GM23248 (cell line): ENCODE data around the gene OR10G8. TPM values are rescaled to one million over a fixed set of nuclear protein-coding genes. Genes with fewer than 3 reads are reported as not detected.

ENCODE experiments used
- DNase-seq: peaks from one replicate; pipeline ENCODE4 v3.0.0-alpha.2; 2015
- H2AFZ ChIP-seq: fragments of 200-600 bp; sonication (generic); 2 replicates; pipeline ENCODE4 v1.6.1; 2016; ENCODE audit warnings: antibody characterized with exemption
- H3F3A ChIP-seq: fragments of 200-600 bp; sonication (generic); 2 replicates; pipeline ENCODE4 v1.6.1; 2016; ENCODE audit warnings: mild to moderate bottlenecking, antibody characterized with exemption, mixed run types; ENCODE audit not compliant: insufficient read depth
- H3K27ac ChIP-seq: fragments of 200-600 bp; sonication (generic); 2 replicates; pipeline ENCODE4 v1.5.1; 2016; ENCODE audit warnings: mild to moderate bottlenecking
- H3K27me3 ChIP-seq: fragments of 200-600 bp; sonication (generic); replicated peaks from 2 replicates; pipeline ENCODE4 v1.6.1; 2016; ENCODE audit warnings: mild to moderate bottlenecking; ENCODE audit not compliant: insufficient read depth
- H3K36me3 ChIP-seq: fragments of 200-600 bp; sonication (generic); 2 replicates; pipeline ENCODE4 v1.6.1; 2016; ENCODE audit warnings: low read depth, mild to moderate bottlenecking
- H3K4me1 ChIP-seq: fragments of 200-600 bp; sonication (generic); 2 replicates; pipeline ENCODE4 v1.6.1; 2016; ENCODE audit warnings: mild to moderate bottlenecking; ENCODE audit not compliant: insufficient read depth
- H3K4me2 ChIP-seq: fragments of 200-600 bp; sonication (generic); one replicate; pipeline ENCODE4 v1.6.1; 2016; ENCODE audit warnings: mild to moderate bottlenecking; ENCODE audit not compliant: unreplicated experiment
- H3K4me3 ChIP-seq: fragments of 200-600 bp; sonication (generic); 2 replicates; pipeline ENCODE4 v1.5.1; 2016; ENCODE audit warnings: mild to moderate bottlenecking
- H3K79me2 ChIP-seq: fragments of 200-600 bp; sonication (generic); 2 replicates; pipeline ENCODE4 v1.6.1; 2016; ENCODE audit warnings: mild to moderate bottlenecking; ENCODE audit not compliant: insufficient read depth
- H3K9ac ChIP-seq: fragments of 200-600 bp; sonication (generic); 2 replicates; pipeline ENCODE4 v1.6.1; 2016; ENCODE audit warnings: mild to moderate bottlenecking
- H3K9me2 ChIP-seq: fragments of 200-600 bp; sonication (generic); 2 replicates; pipeline ENCODE4 v1.6.1; 2016; ENCODE audit warnings: mixed run types, mild to moderate bottlenecking, moderate library complexity; ENCODE audit not compliant: insufficient read depth
- H3K9me3 ChIP-seq: fragments of 200-600 bp; sonication (generic); one replicate; pipeline ENCODE4 v1.6.1; 2017; ENCODE audit warnings: low read depth
- H4K20me1 ChIP-seq: fragments of 200-600 bp; sonication (generic); 2 replicates; pipeline ENCODE4 v1.6.0; 2016; ENCODE audit not compliant: insufficient read depth
- EZH2 ChIP-seq: fragments of 200-600 bp; sonication (generic); IDR thresholded peaks from 2 replicates; pipeline ENCODE4 v1.6.1; 2018; ENCODE audit warnings: antibody characterized with exemption, mild to moderate bottlenecking; ENCODE audit not compliant: insufficient read depth, poor library complexity, severe bottlenecking
- EZH2phosphoT487 ChIP-seq: fragments of 200-600 bp; sonication (generic); IDR thresholded peaks from 2 replicates; pipeline ENCODE4 v1.6.1; 2018; ENCODE audit warnings: antibody characterized with exemption, moderate library complexity, mild to moderate bottlenecking, low read depth; ENCODE audit not compliant: insufficient read depth
- WGBS, 2 experiments: methylation state at CpG; one replicate each; pipeline ENCODE4 v1.1.6; 2015 to 2017; ENCODE audit warnings: low lambda C conversion rate in 2 of 2, low coverage in 1 of 2; ENCODE audit errors: missing lambda C conversion rate in 2 of 2; 5-methylcytosine and 5-hydroxymethylcytosine counted together
- in situ Hi-C: fragments of 300-500 bp; cut with MboI; formaldehyde crosslinking; loops from 2 replicates; pipeline ENCODE4 v1.15.0; 2020
- polyA plus RNA-seq: library from polyadenylated mRNA; unstranded; fragments of >200 nt; fragmentation: Nextera tagmentation; extraction: Ambion mirVana; gene quantifications from 2 replicates; pipeline ENCODE4 v1.2.1, GENCODE V29; 2016
- total RNA-seq: library from RNA; depleted of rRNA; stranded (reverse); fragments of >200 nt; shearing (Covaris generic); gene quantifications from 2 replicates; pipeline ENCODE4 v1.2.3, GENCODE V29; 2014

OR10G8 gene
- total and polyA plus RNA-seq, 2 experiments from 2014 or later = not detected

DNA sequence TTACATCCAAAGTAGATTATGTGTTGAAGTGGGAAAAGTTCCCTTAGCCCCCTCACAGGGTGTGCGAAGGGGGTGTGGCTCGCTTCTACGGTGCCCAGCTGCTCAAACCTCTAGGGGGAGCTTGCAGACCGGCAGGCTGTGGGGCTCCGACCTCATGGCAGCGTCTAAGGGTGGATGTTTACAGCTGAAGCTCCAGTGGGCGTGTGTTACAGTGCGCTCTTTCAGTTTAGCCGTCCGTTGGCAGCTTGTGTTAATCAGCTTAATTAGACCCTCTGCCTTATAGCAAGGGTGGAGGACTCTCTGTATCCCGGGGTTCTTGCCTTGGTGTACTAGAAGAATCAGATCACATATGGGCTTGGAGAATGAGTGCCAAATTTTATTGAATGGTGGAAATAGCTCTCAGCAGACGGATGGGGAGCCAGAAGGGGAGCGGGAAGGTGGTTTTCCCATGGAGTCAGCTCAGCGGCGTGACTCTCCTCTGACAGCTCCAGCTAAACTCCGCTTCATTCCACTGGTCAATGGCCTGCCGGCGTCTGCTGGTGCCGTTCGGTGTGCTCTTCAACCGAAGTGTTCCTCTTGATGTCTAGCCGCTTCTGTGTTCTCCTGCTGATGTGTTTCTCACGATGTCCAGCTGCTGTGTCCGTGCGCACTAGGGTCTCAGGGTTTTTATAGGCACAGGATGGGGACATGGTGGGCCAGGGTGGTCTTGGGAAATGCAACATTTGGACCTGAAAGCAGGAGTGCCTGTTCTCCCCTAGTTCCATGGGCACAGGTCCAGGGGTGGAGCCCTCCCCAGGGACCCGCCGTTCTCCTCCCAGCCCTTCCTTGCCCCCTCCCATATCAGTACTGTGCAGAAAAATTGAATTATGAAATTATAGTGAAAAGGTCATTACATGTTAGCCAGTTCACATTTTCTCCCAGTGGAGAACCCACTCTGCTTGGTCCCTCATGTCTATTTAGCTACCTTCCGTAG, 43.1 kb downstream of the OR10G8 start:
- 2% methylated on average over 28 of the region's 28 CpGs for WGBS, 2 experiments
- TF ChIP-seq EZH2phosphoT487 (no peak), EZH2 (no peak)

DNA sequence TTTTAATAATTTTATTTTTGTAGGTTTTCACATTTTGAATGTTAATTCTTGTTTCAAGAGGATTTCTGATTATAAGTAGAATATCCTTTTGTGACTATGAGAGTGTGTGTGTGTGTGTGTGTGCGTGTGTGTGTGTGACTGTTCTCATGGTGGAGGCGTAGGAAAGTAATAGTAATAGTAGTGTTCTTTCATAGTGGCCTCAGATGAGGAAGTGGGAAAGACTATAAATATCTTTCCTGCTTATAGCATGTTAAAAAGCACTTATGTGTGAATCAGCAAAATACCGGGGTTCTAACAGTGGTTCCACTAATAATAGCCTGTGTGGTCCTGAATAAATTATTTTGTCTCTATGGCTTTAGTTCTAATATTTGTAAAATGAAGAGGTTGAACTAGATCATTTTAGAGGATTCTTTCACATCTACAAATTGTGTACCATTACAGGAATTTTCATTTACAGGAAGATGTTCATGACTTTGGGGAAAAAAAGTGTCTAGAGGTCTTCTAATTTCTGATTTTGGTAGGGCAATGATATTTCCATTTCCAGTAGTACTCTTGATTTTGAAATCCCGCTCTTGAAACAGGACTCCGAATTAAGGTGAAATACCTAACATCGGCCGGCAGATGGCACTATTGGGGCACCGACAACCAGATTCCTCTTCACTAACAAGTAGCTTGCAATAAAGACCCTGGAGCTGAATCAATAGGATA, 44.5 kb downstream of the OR10G8 start:
- no peak overlapping the region for H3K9ac ChIP-seq
- no peaks in the 10 kb centered on the region for H3K9me2 ChIP-seq
- H3K9me3 ChIP-seq = no peaks in the 10 kb centered on the region
- no peak for TF ChIP-seq EZH2phosphoT487
- no peak for TF ChIP-seq EZH2
- DNase-seq = peak; percentile 66
- no peak overlapping the region for H3K4me3 ChIP-seq
- H4K20me1 ChIP-seq = no peaks in the 10 kb centered on the region
- H3K4me1 ChIP-seq = no peaks in the 10 kb centered on the region
- in situ Hi-C loops = loop anchor here (10.0 to 25.0 kb wide), 2 partner anchors 124 to 516 kb away; no protein-coding TSS in a partner anchor
- H3K36me3 ChIP-seq = no peaks in the 10 kb centered on the region
- no peaks in the 10 kb centered on the region for H3K79me2 ChIP-seq
- H3K27ac ChIP-seq = no peak overlapping the region
- peaks cover 64% of the 10 kb centered on the region for H3K27me3 ChIP-seq
- H3F3A ChIP-seq = no peaks in the 10 kb centered on the region
- no peak overlapping the region for H2AFZ ChIP-seq
- WGBS, 2 experiments = 7% methylated on average over 8 of the region's 8 CpGs
- no peak overlapping the region for H3K4me2 ChIP-seq

More for the DNA sequence above, 43.1 kb downstream of the OR10G8 start:
- Histone ChIP-seq H3K9me3 (no peaks in the 10 kb centered on the region), H3K36me3 (no peaks in the 10 kb centered on the region), H3K4me2 (peak overlapping the region; percentile 92), H4K20me1 (no peaks in the 10 kb centered on the region), H3K27ac (no peak overlapping the region), H3K79me2 (no peaks in the 10 kb centered on the region), H3K27me3 (peaks cover 57% of the 10 kb centered on the region), H3K9me2 (no peaks in the 10 kb centered on the region), H3F3A (no peaks in the 10 kb centered on the region), H3K9ac (no peak overlapping the region), H3K4me3 (peak overlapping the region; percentile 73), H3K4me1 (no peaks in the 10 kb centered on the region), H2AFZ (peak overlapping the region; percentile 85)
- DNase-seq = peak; percentile 78
- in situ Hi-C loops = loop anchor here (10.0 to 25.0 kb wide), 3 partner anchors 65 to 518 kb away; no protein-coding TSS in a partner anchor

DNA sequence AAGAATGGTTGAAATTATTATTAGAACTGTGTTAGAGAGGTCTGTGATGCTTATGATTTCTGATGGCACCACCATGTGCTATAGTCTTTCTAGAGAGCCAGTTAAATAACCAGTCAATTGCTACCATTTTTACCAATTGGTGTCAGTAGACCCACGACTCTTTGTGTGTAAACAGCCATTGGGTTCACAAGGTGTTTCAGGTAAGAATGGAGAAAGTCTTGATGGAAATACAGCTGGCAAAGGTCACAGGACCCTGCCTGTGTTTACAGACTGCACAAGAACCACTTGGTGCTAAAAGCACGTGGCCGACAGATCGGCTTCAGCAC, 45.0 kb downstream of the OR10G8 start:
- peaks cover 64% of the 10 kb centered on the region for H3K27me3 ChIP-seq
- no peak for DNase-seq
- in situ Hi-C loops = loop anchor here (10.0 to 25.0 kb wide), 2 partner anchors 123 to 516 kb away; no protein-coding TSS in a partner anchor
- H3K4me3 ChIP-seq = no peak overlapping the region
- H3K36me3 ChIP-seq = no peaks in the 10 kb centered on the region
- H3K79me2 ChIP-seq = no peaks in the 10 kb centered on the region
- H2AFZ ChIP-seq = no peak overlapping the region
- WGBS, 2 experiments = 77 to 86% methylated on average over 4 of the region's 4 CpGs
- no peaks in the 10 kb centered on the region for H3K9me2 ChIP-seq
- TF ChIP-seq EZH2 (no peak), EZH2phosphoT487 (no peak)
- no peak overlapping the region for H3K4me2 ChIP-seq
- H3K27ac ChIP-seq = no peak overlapping the region
- no peaks in the 10 kb centered on the region for H4K20me1 ChIP-seq
- H3F3A ChIP-seq = no peaks in the 10 kb centered on the region
- no peaks in the 10 kb centered on the region for H3K9me3 ChIP-seq
- H3K4me1 ChIP-seq = no peaks in the 10 kb centered on the region
- H3K9ac ChIP-seq = no peak overlapping the region

DNA sequence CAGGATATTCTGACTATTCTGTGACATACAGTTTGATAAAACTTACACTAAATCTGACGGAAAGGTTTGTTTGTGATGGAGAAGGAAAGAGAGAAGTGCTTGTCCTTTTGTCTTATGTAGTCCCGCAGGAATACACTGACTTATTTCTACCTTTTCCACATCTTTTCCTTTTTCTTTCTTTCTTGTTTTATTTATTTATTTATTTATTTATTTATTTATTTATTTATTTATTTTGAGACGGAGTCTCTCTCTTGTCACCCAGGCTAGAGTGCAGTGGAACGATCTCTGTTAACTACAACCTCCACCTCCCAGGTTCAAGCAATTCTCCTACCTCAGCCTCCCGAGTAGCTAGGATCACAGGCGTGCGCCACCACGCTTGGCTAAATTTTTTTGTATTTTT, 45.5 kb downstream of the OR10G8 start:
- Histone ChIP-seq H3K4me3 (no peak overlapping the region), H3K36me3 (no peaks in the 10 kb centered on the region), H3F3A (no peaks in the 10 kb centered on the region), H3K9me2 (no peaks in the 10 kb centered on the region), H3K4me2 (no peak overlapping the region), H3K9ac (no peak overlapping the region), H2AFZ (no peak overlapping the region), H3K27ac (no peak overlapping the region), H3K9me3 (no peaks in the 10 kb centered on the region), H3K27me3 (peaks cover 67% of the 10 kb centered on the region), H3K79me2 (no peaks in the 10 kb centered on the region), H4K20me1 (no peaks in the 10 kb centered on the region), H3K4me1 (no peaks in the 10 kb centered on the region)
- 75 to 76% methylated on average over 8 of the region's 8 CpGs for WGBS, 2 experiments
- no peak for TF ChIP-seq EZH2
- TF ChIP-seq EZH2phosphoT487 = no peak
- DNase-seq = no peak
- in situ Hi-C loops = loop anchor here (10.0 to 25.0 kb wide), 2 partner anchors 123 to 515 kb away; no protein-coding TSS in a partner anchor
